Ovary (tissue), 9 donors: Measurements from ENCODE around the gene SLC16A12. TPM values are rescaled to one million over a fixed set of nuclear protein-coding genes. Genes with fewer than 3 reads are reported as not detected.
"Not testable (repeated sequence)": the region's sequence is repeated elsewhere in the genome, so short reads cannot be mapped to it uniquely, and the experiment has no call there.

Experiments
- DNase-seq, 5 donors: peaks; one replicate each; pipeline ENCODE4 v3.0.0-alpha.2; 2019 to 2020
- H3K27ac ChIP-seq, 2 donors: fragments of 200-600 bp; one replicate each; pipeline versions ENCODE4 v1.5.1 to v1.8.0; 2019 to 2022
- H3K27me3 ChIP-seq: fragments of 200-600 bp; one replicate; pipeline ENCODE4 v1.8.0; 2022
- H3K36me3 ChIP-seq: fragments of 200-600 bp; sonication (generic); one replicate; pipeline ENCODE4 v1.5.1; 2019
- H3K4me1 ChIP-seq: one replicate; pipeline ENCODE4 v1.8.1; 2013; ENCODE audit warnings: mild to moderate bottlenecking, moderate library complexity; ENCODE audit not compliant: insufficient read depth
- H3K4me3 ChIP-seq: fragments of 200-600 bp; sonication (generic); one replicate; pipeline ENCODE4 v1.5.1; 2017
- H3K9me3 ChIP-seq, 2 donors: fragments of 200-600 bp in 1 of 2; sonication (generic) in 1 of 2; one replicate each; pipeline versions ENCODE4 v1.5.1 to v1.8.1; 2013 to 2019; ENCODE audit warnings: mild to moderate bottlenecking in 1 of 2, moderate library complexity in 1 of 2
- CTCF ChIP-seq, 3 donors: fragments of 450-650 bp in 2 of 3; fragments of 200-600 bp in 1 of 3; IDR thresholded peaks; one replicate each; pipeline versions ENCODE4 v1.5.1 to v1.8.0; 2016 to 2022; ENCODE audit warnings: antibody characterized with exemption in 3 of 3, mild to moderate bottlenecking in 1 of 3
- EP300 ChIP-seq: sonication (generic); formaldehyde crosslinking; IDR thresholded peaks from one replicate; pipeline ENCODE4 v1.6.1; 2017; ENCODE audit warnings: antibody characterized with exemption
- POLR2A ChIP-seq: fragments of 450-650 bp; IDR thresholded peaks from one replicate; pipeline ENCODE4 v1.6.1; 2017; ENCODE audit warnings: antibody characterized with exemption, mild to moderate bottlenecking, moderate library complexity
- WGBS, 3 donors: extraction: QIAGEN DNeasy Blood & Tissue Kit in 1 of 3; methylation state at CpG; one replicate each; pipeline versions ENCODE4 v1.1.5 to v1.1.7; 2013 to 2017; 5-methylcytosine and 5-hydroxymethylcytosine counted together
- intact Hi-C, 4 donors: fragments of 100-400 bp; cut with DNase I; formaldehyde crosslinking; loops; one replicate each; pipeline versions ENCODE4 v1.11.0 to v1.15.1; 2022 to 2023
- polyA plus RNA-seq, 2 donors: library from polyadenylated mRNA; stranded (reverse); fragments of 200-250 nt in 1 of 2; fragments of 350-450 nt in 1 of 2; fragmentation: Illumina TruSeq in 1 of 2; extraction: RNeasy Lipid Tissue Mini Kit (QIAGEN cat#74804) in 1 of 2; gene quantifications; one replicate each; pipeline ENCODE4 v1.2.3, GENCODE V29; 2013 to 2014
- total RNA-seq, 7 donors: library from RNA; depleted of rRNA in 2 of 7; stranded (reverse); fragments of >200 nt in 2 of 7; fragmentation: NEBNext Ultra II Directional in 3 of 7; extraction: Animal tissue kit (Norgen Biotek cat#: 25700) in 3 of 7; gene quantifications; one replicate each; pipeline versions ENCODE4 v1.1.0 to v1.2.4, GENCODE V29; 2016 to 2023
- donor health status: DM: no; HTN: no; CAD: no; lungs with moderate emphysema.
- donor health status: DM: no; HTN: no; CAD: no.
- donor health status: Bipolar disorder and iron deficiency.
- donor health status: DM: yes; HTN: yes; CAD: no.
- donor health status: DM: no; HTN: no; CAD: no.
- donor health status: DM: yes; HTN: yes; CAD: no.

SLC16A12 gene
- total and polyA plus RNA-seq, 9 donors = 0.05 to 4.7 (median 1.1) TPM

- TF ChIP-seq POLR2A (no peak), EP300 (no peak), CTCF (IDR thresholded peaks at IDR 0.05) (no peak)
These were observed 13.3 kb upstream of the SLC16A12 start for GRCh38 chr10:89548673-89549072.

DNA sequence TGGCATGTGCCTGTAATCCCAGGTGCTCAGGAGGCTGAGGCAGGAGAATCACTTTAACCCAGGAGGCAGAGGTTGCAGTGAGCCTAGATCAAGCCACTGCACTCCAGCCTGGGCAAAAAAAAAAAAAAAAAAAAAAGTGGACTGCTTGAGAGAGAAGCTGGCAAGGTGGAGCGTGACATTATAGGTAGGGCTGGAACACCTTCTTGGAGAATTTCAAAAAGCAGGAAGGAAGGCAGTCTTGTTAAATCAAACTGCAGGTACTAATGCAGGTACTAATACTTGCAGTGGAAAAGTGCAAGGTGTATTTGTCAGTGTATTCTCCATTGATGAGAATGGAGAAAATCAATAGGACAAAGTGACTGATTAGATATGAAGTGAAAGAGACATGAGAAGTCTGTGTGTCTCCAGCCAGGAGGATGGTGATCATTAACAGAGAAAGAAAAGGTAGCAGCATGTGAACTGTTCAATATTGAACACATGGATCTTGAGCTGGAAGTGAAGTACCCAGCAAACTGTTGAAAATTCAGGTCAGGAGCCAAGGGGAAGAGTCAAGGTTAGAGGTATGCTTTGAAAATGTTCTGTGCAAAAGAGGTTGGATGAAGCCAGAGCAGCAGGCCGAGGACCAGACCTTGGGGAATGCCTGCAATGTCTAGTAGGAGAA, 12.6 kb upstream of the SLC16A12 start:
- Histone ChIP-seq H3K9me3 (no peaks in the 10 kb centered on the region), H3K27me3 (no peaks in the 10 kb centered on the region), H3K36me3 (no peaks in the 10 kb centered on the region), H3K4me3 (no peak overlapping the region), H3K27ac (no peak overlapping the region), H3K4me1 (no peaks in the 10 kb centered on the region)
- DNase-seq = no peak
- 70 to 79% (median 73%) methylated on average over 2 of the region's 2 CpGs for WGBS, 3 donors
- intact Hi-C loops = no loop called here
- TF ChIP-seq POLR2A = no peak
- TF ChIP-seq CTCF (IDR thresholded peaks at IDR 0.05) = no peak
- TF ChIP-seq EP300 = no peak

More at GRCh38 chr10:89548673-89549072, 13.3 kb upstream of the SLC16A12 start:
- H3K36me3 ChIP-seq = no peaks in the 10 kb centered on the region
- WGBS, 3 donors = 77 to 87% (median 87%) methylated on average over 6 of the region's 6 CpGs
- no peaks in the 10 kb centered on the region for H3K27me3 ChIP-seq
- intact Hi-C loops = no loop called here
- no peak overlapping the region for H3K4me3 ChIP-seq
- no peak for DNase-seq
- H3K9me3 ChIP-seq = no peaks in the 10 kb centered on the region
- H3K4me1 ChIP-seq = no peaks in the 10 kb centered on the region
- H3K27ac ChIP-seq = no peak overlapping the region

GRCh38 chr10:89546651-89547050, 11.3 kb upstream of the SLC16A12 start:
- WGBS, 3 donors = 85 to 100% (median 98%) methylated on average over 1 of the region's 1 CpG
- not testable (repeated sequence) for H3K9me3 ChIP-seq

GRCh38 chr10:89543841-89544240, 8.4 kb upstream of the SLC16A12 start:
- WGBS, 3 donors = 86 to 93% (median 87%) methylated on average over 3 of the region's 3 CpGs
- DNase-seq = no peak
- Histone ChIP-seq H3K4me1 (no peaks in the 10 kb centered on the region), H3K36me3 (no peaks in the 10 kb centered on the region), H3K9me3 (no peaks in the 10 kb centered on the region), H3K4me3 (no peak overlapping the region), H3K27me3 (no peaks in the 10 kb centered on the region), H3K27ac (no peak overlapping the region)
- TF ChIP-seq EP300 (no peak), CTCF (IDR thresholded peaks at IDR 0.05) (no peak), POLR2A (no peak)
- intact Hi-C loops = no loop called here

More at GRCh38 chr10:89546651-89547050, 11.3 kb upstream of the SLC16A12 start:
- H3K27me3 ChIP-seq, DNase-seq, H3K36me3 ChIP-seq, H3K4me1 ChIP-seq, H3K27ac ChIP-seq, intact Hi-C loops, H3K4me3 ChIP-seq: not testable (repeated sequence)

GRCh38 chr10:89540420-89540949, 5.1 kb upstream of the SLC16A12 start:
- Histone ChIP-seq H3K27ac (no peak overlapping the region), H3K4me3 (no peak overlapping the region), H3K4me1 (no peaks in the 10 kb centered on the region), H3K36me3 (no peaks in the 10 kb centered on the region), H3K9me3 (no peaks in the 10 kb centered on the region), H3K27me3 (no peaks in the 10 kb centered on the region)
- intact Hi-C loops = no loop called here
- TF ChIP-seq CTCF (IDR thresholded peaks at IDR 0.05) = no peak
- no peak for TF ChIP-seq POLR2A
- no peak for TF ChIP-seq EP300
- WGBS, 3 donors = 86 to 88% (median 88%) methylated on average over 4 of the region's 4 CpGs
- no peak for DNase-seq
